Spleen (tissue), 7 donors: ENCODE measurements around the gene PCNX1.

Source experiments
- CTCF ChIP-seq, 11 experiments: fragments of 200-600 bp in 7 of 11; fragments of 450-650 bp in 4 of 11; sonication (generic) in 4 of 11; IDR thresholded peaks in 8 of 11; conservative IDR thresholded peaks in 3 of 11; 1 replicate in 7 of 11; 2 replicates in 4 of 11; pipeline versions ENCODE4 v1.4.0 to v1.8.0; 2016 to 2021; ENCODE audit warnings: antibody characterized with exemption in 11 of 11, inconsistent platforms in 4 of 11, mild to moderate bottlenecking in 1 of 11
- POLR2A ChIP-seq, 3 donors: fragments of 450-650 bp; IDR thresholded peaks; one replicate each; pipeline ENCODE4 v1.5.1; 2017; ENCODE audit warnings: antibody characterized with exemption in 3 of 3, mild to moderate bottlenecking in 1 of 3
- POLR2AphosphoS5 ChIP-seq, 3 donors: sonication (generic); formaldehyde crosslinking; IDR thresholded peaks; one replicate each; pipeline ENCODE4 v1.5.1; 2017; ENCODE audit warnings: antibody characterized with exemption in 3 of 3
- donor health status: DM: no; HTN: no; CAD: no; lungs with moderate emphysema.
- donor health status: DM: no; HTN: no; CAD: no.
- donor health status: DM: no; HTN: no; CAD: no.

GRCh38 chr14:70888681-70889175 lies 18.5 kb upstream of the PCNX1 start:
- no peak for TF ChIP-seq CTCF (IDR thresholded peaks at IDR 0.05 in 8 of 11, conservative IDR thresholded peaks at IDR 0.05 in 3 of 11)
- no peak for TF ChIP-seq POLR2AphosphoS5 (IDR thresholded peaks at IDR 0.05)
- TF ChIP-seq POLR2A (IDR thresholded peaks at IDR 0.05): no peak
